ENCODE data around the gene TAB3. TPM values are rescaled to one million over a fixed set of nuclear protein-coding genes. Genes with fewer than 3 reads are reported as not detected.

Gene TAB3
- total and polyA plus RNA-seq, 2 of the 4 experiments (the other 2 are of a cell fraction): 4.7 to 6.4 TPM

DNA sequence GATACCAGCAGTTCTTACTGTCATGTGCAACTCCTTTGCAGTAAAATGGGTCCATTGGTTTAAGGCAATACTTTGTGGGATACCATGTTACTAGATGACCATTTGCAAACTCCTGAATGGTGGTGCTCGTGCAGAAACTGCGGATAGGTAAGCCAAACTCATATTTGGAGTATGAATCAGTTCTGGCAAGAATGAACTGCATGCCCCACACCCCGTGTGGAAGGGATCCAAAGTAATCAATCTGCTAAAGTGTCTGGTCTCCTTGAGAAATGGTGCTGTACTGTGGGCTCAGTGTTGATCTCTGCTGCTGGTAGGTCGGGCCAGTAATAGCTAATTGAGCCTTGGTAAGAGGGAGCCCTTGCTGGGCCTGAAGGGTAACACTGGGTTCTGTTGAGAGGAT, 4.2 kb upstream of the TAB3 start:
- no peak overlapping the region for H3K9ac ChIP-seq (ENCODE audit: low read depth, low read length)
- no peaks in the 10 kb centered on the region for H4K20me1 ChIP-seq (ENCODE audit: insufficient read depth, low read length)
- H2AK5ac ChIP-seq (ENCODE audit: low read depth, low read length): no peak overlapping the region
- H3K14ac ChIP-seq (replicated peaks; ENCODE audit: low read depth, low read length): no peak overlapping the region
- H4K5ac ChIP-seq (ENCODE audit: low read depth, low read length): no peak overlapping the region
- DNase-seq: no peak
- H4K91ac ChIP-seq (ENCODE audit: insufficient read depth, low read depth, low read length): no peak overlapping the region
- H2AK9ac ChIP-seq (replicated peaks; ENCODE audit: low read depth, low read length, poor library complexity): peak overlapping the region; percentile 61
- TF ChIP-seq RCOR1 (IDR thresholded peaks at IDR 0.05; ENCODE audit: insufficient replicate concordance, low read length): no peak
- H2BK120ac ChIP-seq (ENCODE audit: low read depth, low read length): no peak overlapping the region
- H3K4me3 ChIP-seq (ENCODE audit: insufficient read depth, low read depth, low read length): no peak overlapping the region
- H2BK20ac ChIP-seq (ENCODE audit: low read depth, low read length): no peak overlapping the region
- no peak overlapping the region for H4K8ac ChIP-seq (ENCODE audit: low read depth in 2 of 2, low read length in 2 of 2)
- H3K27me3 ChIP-seq (ENCODE audit: control insufficient read depth, insufficient read depth, low read length): no peaks in the 10 kb centered on the region
- H2AFZ ChIP-seq (replicated peaks; ENCODE audit: low read length, poor library complexity): no peak overlapping the region
- dilution Hi-C loops (cut with HindIII; ENCODE audit: low sequenced_read_pairs, unreplicated experiment): no loop called here
- BruUV-seq (replicated peaks): no TSS peak
- no peak overlapping the region for H3K4ac ChIP-seq (ENCODE audit: low read depth, low read length)
- H2BK15ac ChIP-seq (ENCODE audit: low read depth, low read length): no peak overlapping the region
- in situ Hi-C loops (cut with MboI; ENCODE audit: low sequenced_read_pairs): no loop called here
- ChIA-PET POLR2A (ENCODE audit: unreplicated experiment) (no interaction called here), CTCF (no interaction called here)
- no peak overlapping the region for H2BK5ac ChIP-seq (ENCODE audit: low read depth, low read length, poor library complexity, severe bottlenecking)
- H3K56ac ChIP-seq (ENCODE audit: extremely low read depth, insufficient read depth, low read length): no peak overlapping the region
- no peak overlapping the region for H3K27ac ChIP-seq (ENCODE audit: insufficient read depth, low read length)
- ATAC-seq (ENCODE audit: low read depth): no peak
- peaks cover 0 to 5% of the 10 kb centered on the region in 2 experiments; a peak in 2 of 4 replicates for H3K79me1 ChIP-seq (ENCODE audit: low read depth in 1 of 2, low read length in 2 of 2)
- H3K4me2 ChIP-seq (ENCODE audit: low read depth, low read length): no peak overlapping the region
- H3K9me3 ChIP-seq (ENCODE audit: control insufficient read depth, insufficient read depth, low read length): no peaks in the 10 kb centered on the region
- WGBS, 2 experiments (ENCODE audit: extremely low coverage in 2 of 2, insufficient read length in 1 of 2): 93% methylated on average over 2 of the region's 4 CpGs; no CpG with 5 or more reads in 1 of the 2 experiments
- no peak overlapping the region for H3K23ac ChIP-seq (ENCODE audit: low read depth, low read length)
- no peaks in the 10 kb centered on the region for H3K36me3 ChIP-seq (ENCODE audit: control insufficient read depth, insufficient read depth, low read length)
- H3K18ac ChIP-seq (ENCODE audit: low read depth, low read length): no peak overlapping the region
- H3K9me1 ChIP-seq (ENCODE audit: insufficient read depth, low read length): no peaks in the 10 kb centered on the region
- no peaks in the 10 kb centered on the region for H3K4me1 ChIP-seq (ENCODE audit: control insufficient read depth, insufficient read depth, low read length)
- intact Hi-C loops (cut with micrococcal nuclease): no loop called here

Data from IMR-90 (cell line).